DOHH2 (cell line): Measurements from ENCODE around the gene SUCO.

Source experiments
- H3F3A ChIP-seq: fragments of 200-600 bp; sonication (generic), shearing (Covaris generic); 2 replicates; pipeline ENCODE4 v1.6.0; 2016; ENCODE audit warnings: antibody characterized with exemption, mild to moderate bottlenecking; ENCODE audit not compliant: control insufficient read depth, insufficient read depth
- H3K27ac ChIP-seq: fragments of 200-600 bp; sonication (generic); 2 replicates; pipeline ENCODE4 v1.5.1; 2014; ENCODE audit warnings: low read depth, mild to moderate bottlenecking, low read length, moderate library complexity
- H3K27me3 ChIP-seq: fragments of 200-600 bp; sonication (generic); 2 replicates; pipeline ENCODE4 v1.6.1; 2014; ENCODE audit warnings: mild to moderate bottlenecking, low read length, mixed read lengths; ENCODE audit not compliant: control insufficient read depth
- H3K36me3 ChIP-seq: fragments of 200-600 bp; sonication (generic); 2 replicates; pipeline ENCODE4 v1.6.1; 2014; ENCODE audit warnings: mild to moderate bottlenecking, low read length, moderate library complexity, mixed read lengths; ENCODE audit not compliant: control insufficient read depth
- H3K4me1 ChIP-seq: fragments of 200-600 bp; sonication (generic); 2 replicates; pipeline ENCODE4 v1.6.1; 2014; ENCODE audit warnings: mild to moderate bottlenecking, low read length, mixed read lengths; ENCODE audit not compliant: control insufficient read depth
- H3K4me2 ChIP-seq: fragments of 200-600 bp; sonication (generic); 2 replicates; pipeline ENCODE4 v1.6.0; 2014; ENCODE audit warnings: mild to moderate bottlenecking, low read length, moderate library complexity
- H3K4me3 ChIP-seq: fragments of 200-600 bp; sonication (generic); 2 replicates; pipeline ENCODE4 v1.5.1; 2014; ENCODE audit warnings: mild to moderate bottlenecking, low read length, mixed read lengths
- H3K79me2 ChIP-seq: fragments of 200-600 bp; sonication (generic); 2 replicates; pipeline ENCODE4 v1.6.1; 2014; ENCODE audit warnings: mild to moderate bottlenecking, low read length, mixed read lengths; ENCODE audit not compliant: control insufficient read depth
- H3K9me2 ChIP-seq: fragments of 200-600 bp; sonication (generic); replicated peaks from 2 replicates; pipeline ENCODE4 v1.6.1; 2014; ENCODE audit warnings: mild to moderate bottlenecking, low read length, mixed read lengths; ENCODE audit not compliant: control insufficient read depth
- H3K9me3 ChIP-seq: fragments of 200-600 bp; sonication (generic); 2 replicates; pipeline ENCODE4 v1.6.1; 2014; ENCODE audit warnings: antibody characterized with exemption, low read length, mixed read lengths; ENCODE audit not compliant: control insufficient read depth, insufficient read depth
- H4K20me1 ChIP-seq: fragments of 200-600 bp; sonication (generic); 2 replicates; pipeline ENCODE4 v1.6.0; 2014; ENCODE audit warnings: low read depth, mild to moderate bottlenecking, antibody characterized with exemption, low read length, moderate library complexity; ENCODE audit not compliant: control insufficient read depth, insufficient read depth
- CTCF ChIP-seq: fragments of 200-600 bp; sonication (generic); IDR thresholded peaks from one replicate; pipeline ENCODE4 v1.5.1; 2014; ENCODE audit warnings: antibody characterized with exemption, mild to moderate bottlenecking, low read depth, low read length; ENCODE audit not compliant: poor library complexity, severe bottlenecking
- EZH2phosphoT487 ChIP-seq: fragments of 200-600 bp; sonication (generic); IDR thresholded peaks from 2 replicates; pipeline ENCODE4 v1.6.1; 2017; ENCODE audit warnings: borderline replicate concordance, mild to moderate bottlenecking, antibody characterized with exemption, low read length, moderate library complexity, mixed read lengths

SUCO gene

GRCh38 chr1:172533513-172534151 is 682 bp downstream of the SUCO start:
- no peak for TF ChIP-seq EZH2phosphoT487
- Histone ChIP-seq H3K4me2 (peak overlapping the region; percentile 78), H3K79me2 (peaks cover 56% of the 10 kb centered on the region), H3K4me1 (peaks cover 31% of the 10 kb centered on the region), H3K27ac (peak overlapping the region; percentile 70), H3K27me3 (peaks cover 4% of the 10 kb centered on the region; the same call in 1 of the 2 replicates), H3K4me3 (peak overlapping the region; percentile 97), H4K20me1 (peaks cover 18% of the 10 kb centered on the region; the same call in 1 of the 2 replicates), H3F3A (no peaks in the 10 kb centered on the region), H3K36me3 (peaks cover 11% of the 10 kb centered on the region; the same call in 1 of the 2 replicates), H3K9me2 (no peaks in the 10 kb centered on the region), H3K9me3 (no peaks in the 10 kb centered on the region)

- no peaks in the 10 kb centered on the region for H3F3A ChIP-seq
- peaks cover 30% of the 10 kb centered on the region for H3K4me1 ChIP-seq
- H3K79me2 ChIP-seq = peaks cover 82% of the 10 kb centered on the region
- H4K20me1 ChIP-seq = peaks cover 18% of the 10 kb centered on the region; the same call in 1 of the 2 replicates
- H3K27ac ChIP-seq = no peak overlapping the region
- no peaks in the 10 kb centered on the region for H3K9me2 ChIP-seq
- peaks cover 11% of the 10 kb centered on the region; the same call in 1 of the 2 replicates for H3K36me3 ChIP-seq
- H3K4me2 ChIP-seq = peak overlapping the region; percentile 78; the same call in 1 of the 2 replicates
- H3K9me3 ChIP-seq = no peaks in the 10 kb centered on the region
- H3K4me3 ChIP-seq = no peak overlapping the region
- H3K27me3 ChIP-seq = peaks cover 4% of the 10 kb centered on the region; the same call in 1 of the 2 replicates
- TF ChIP-seq CTCF = no peak
- no peak for TF ChIP-seq EZH2phosphoT487
Measured at GRCh38 chr1:172536256-172536655, 3.3 kb downstream of the SUCO start.

- no peak overlapping the region for H3K4me2 ChIP-seq
- H3K9me2 ChIP-seq = no peaks in the 10 kb centered on the region
- peaks cover 24% of the 10 kb centered on the region for H3K4me1 ChIP-seq
- H3K79me2 ChIP-seq = peaks cover 94% of the 10 kb centered on the region
- H3K4me3 ChIP-seq = no peak overlapping the region
- H4K20me1 ChIP-seq = peaks cover 18% of the 10 kb centered on the region; the same call in 1 of the 2 replicates
- no peaks in the 10 kb centered on the region for H3K27me3 ChIP-seq
- no peaks in the 10 kb centered on the region for H3K9me3 ChIP-seq
- H3K36me3 ChIP-seq = peaks cover 11% of the 10 kb centered on the region; the same call in 1 of the 2 replicates
- no peaks in the 10 kb centered on the region for H3F3A ChIP-seq
- H3K27ac ChIP-seq = no peak overlapping the region
- TF ChIP-seq CTCF (no peak), EZH2phosphoT487 (no peak)
Measured at GRCh38 chr1:172537366-172537765, 4.4 kb downstream of the SUCO start.

- Histone ChIP-seq H3K27ac (no peak overlapping the region), H3K4me1 (peaks cover 29% of the 10 kb centered on the region), H3K9me2 (no peaks in the 10 kb centered on the region), H3K79me2 (peaks cover 99% of the 10 kb centered on the region), H3K9me3 (no peaks in the 10 kb centered on the region), H3F3A (no peaks in the 10 kb centered on the region), H3K27me3 (no peaks in the 10 kb centered on the region), H4K20me1 (peaks cover 18% of the 10 kb centered on the region; the same call in 1 of the 2 replicates), H3K36me3 (peaks cover 11% of the 10 kb centered on the region; the same call in 1 of the 2 replicates), H3K4me3 (no peak overlapping the region), H3K4me2 (no peak overlapping the region)
- TF ChIP-seq EZH2phosphoT487 = no peak
- no peak for TF ChIP-seq CTCF
Measured at GRCh38 chr1:172537827-172538391, 5.0 kb downstream of the SUCO start.
